ENCODE results near the gene SOX18. TPM values are rescaled to one million over a fixed set of nuclear protein-coding genes. Genes with fewer than 3 reads are reported as not detected.
A peak's percentile ranks its signal among the peaks of the same experiment; 100 is the strongest.

Gene SOX18
- total and polyA plus RNA-seq, 2 of the 13 experiments (the other 11 are each of a cell fraction or from before 2014, with no cell fraction given), result 1.6 to 1.9 TPM

- Histone ChIP-seq H3K4me2 (ENCODE audit: low read depth, low read length) (peak overlapping the region; percentile 87), H3K79me2 (ENCODE audit: insufficient read depth, low read length) (no peaks in the 10 kb centered on the region), H3K9me3 (ENCODE audit: low read length) (no peaks in the 10 kb centered on the region), H3K27ac (ENCODE audit: extremely low read length, insufficient read depth, low read length) (peak overlapping the region; percentile 77), H3K9ac (ENCODE audit: insufficient read depth, low read depth, low read length) (peak overlapping the region; percentile 72), H3K4me1 (ENCODE audit: insufficient read depth, low read length) (peaks cover 76% of the 10 kb centered on the region), H3K27me3 (ENCODE audit: control insufficient read depth in 1 of 2, insufficient read depth in 2 of 2, low read length in 2 of 2) (no peaks in the 10 kb centered on the region), H3K36me3 (replicated peaks in 1 of 2; ENCODE audit: control insufficient read depth in 1 of 2, insufficient read depth in 2 of 2, low read length in 2 of 2) (no peaks in the 10 kb centered on the region), H2AFZ (ENCODE audit: low read length) (no peak overlapping the region), H3K4me3 (replicated peaks in 1 of 3; ENCODE audit: insufficient read depth in 1 of 3, low read depth in 2 of 3, low read length in 3 of 3) (peak overlapping the region; percentile 1 to 69 (median 42); a peak in 5 of 6 replicates), H4K20me1 (ENCODE audit: insufficient read depth, low read length) (no peaks in the 10 kb centered on the region)
- ChIA-PET CTCF (ENCODE audit: low intra/inter-chr PET ratio, low total read pairs) (interaction anchor here (0.8 to 3.7 kb wide), 3 partner anchors 78 to 238 kb away, joined by 3 to 33 read pairs (median 3); partner anchors contain the start of genes PRPF6, SAMD10 and UCKL1), POLR2A (interaction anchor here (0.8 to 9.4 kb wide), 7 partner anchors 8 to 161 kb away, joined by 4 to 252 read pairs (median 6); partner anchors contain the start of genes C20orf204, PRPF6, SAMD10 and UCKL1)
- ATAC-seq, result peak; percentile 44
- no TSS peak for BruUV-seq (replicated peaks)
- peak; percentile 83 for DNase-seq (ENCODE audit: low spot score)
- intact Hi-C loops (cut with micrococcal nuclease; ENCODE audit: unreplicated experiment) (loop anchor here (1.0 to 2.0 kb wide), 2 partner anchors 21 to 78 kb away; partner anchors contain the start of gene C20orf204), in situ Hi-C loops (cut with HindIII; ENCODE audit: extremely low pct_ligation_motif_present, low pct_unique_long_range_greater_than_20kb) (loop anchor here (5.0 kb wide), 1 partner anchor 81 kb away; the partner anchor contains the start of gene SAMD10)
- WGBS (ENCODE audit: low lambda C conversion rate), result 30% methylated on average over 30 of the region's 33 CpGs
- FAIRE-seq, result peak; percentile 75
- TF ChIP-seq ARID4A (CRISPR knock-in tag; IDR thresholded peaks at IDR 0.05; ENCODE audit: borderline replicate concordance) (peak; percentile 31; the same call in 1 of the 2 replicates), SMAD9 (CRISPR knock-in tag; IDR thresholded peaks at IDR 0.05) (0 out of 2 replicates have a peak, but pooled peaks have one; percentile 21), ZNF678 (CRISPR knock-in tag; IDR thresholded peaks at IDR 0.05) (peak; percentile 51), PCBP1 (IDR thresholded peaks at IDR 0.05; ENCODE audit: borderline replicate concordance, low read depth, low read length) (peak; percentile 86; the same call in 1 of the 2 replicates), REXO4 (CRISPR knock-in tag; IDR thresholded peaks at IDR 0.05; ENCODE audit: borderline replicate concordance) (no peak), TSC22D2 (CRISPR knock-in tag; IDR thresholded peaks at IDR 0.05; ENCODE audit: borderline replicate concordance) (0 out of 2 replicates have a peak, but pooled peaks have one; percentile 13), STAG1 (CRISPR knock-in tag; IDR thresholded peaks at IDR 0.05) (peak; percentile 96), KLF12 (CRISPR knock-in tag; IDR thresholded peaks at IDR 0.05; ENCODE audit: borderline replicate concordance) (peak; percentile 81; the same call in 1 of the 2 replicates), THAP11 (CRISPR knock-in tag; IDR thresholded peaks at IDR 0.05) (peak; percentile 88), RBM22 (optimal IDR thresholded peaks at IDR 0.05; ENCODE audit: low read length) (peak; percentile 12), PITX1 (CRISPR knock-in tag; IDR thresholded peaks at IDR 0.05) (peak; percentile 47; the same call in 1 of the 2 replicates), CREM (IDR thresholded peaks at IDR 0.05) (peak; percentile 50; the same call in 1 of the 2 replicates), CREM (CRISPR knock-in tag; IDR thresholded peaks at IDR 0.05) (no peak; the same call in 1 of the 2 replicates), JDP2 (CRISPR knock-in tag; IDR thresholded peaks at IDR 0.05; ENCODE audit: borderline replicate concordance) (no peak), SMC3 (IDR thresholded peaks at IDR 0.05; ENCODE audit: low read length) (peak; percentile 51; the same call in 1 of the 2 replicates), SP2 (CRISPR knock-in tag; IDR thresholded peaks at IDR 0.05) (no peak)
- TF ChIP-seq, protein P1, sequence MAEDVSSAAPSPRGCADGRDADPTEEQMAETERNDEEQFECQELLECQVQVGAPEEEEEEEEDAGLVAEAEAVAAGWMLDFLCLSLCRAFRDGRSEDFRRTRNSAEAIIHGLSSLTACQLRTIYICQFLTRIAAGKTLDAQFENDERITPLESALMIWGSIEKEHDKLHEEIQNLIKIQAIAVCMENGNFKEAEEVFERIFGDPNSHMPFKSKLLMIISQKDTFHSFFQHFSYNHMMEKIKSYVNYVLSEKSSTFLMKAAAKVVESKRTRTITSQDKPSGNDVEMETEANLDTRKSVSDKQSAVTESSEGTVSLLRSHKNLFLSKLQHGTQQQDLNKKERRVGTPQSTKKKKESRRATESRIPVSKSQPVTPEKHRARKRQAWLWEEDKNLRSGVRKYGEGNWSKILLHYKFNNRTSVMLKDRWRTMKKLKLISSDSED (CRISPR knock-in tag; IDR thresholded peaks at IDR 0.05), result no peak
These were observed 8.4 kb upstream of the SOX18 start for GRCh38 chr20:64057628-64058498.

All from HepG2 (cell line).